NCI-H1417 treated with DMSO at 0.1 percent for 48 hours (cell line): Measurements from ENCODE around the gene ASB15.
A peak's percentile ranks its signal among the peaks of the same experiment; 100 is the strongest.
"Not testable (repeated sequence)": the region's sequence is repeated elsewhere in the genome, so short reads cannot be mapped to it uniquely, and the experiment has no call there.

Experiments
- DNase-seq: peaks from one replicate; lab custom pipeline; 2025; lab: John Stamatoyannopoulos, UW

ASB15 gene

GRCh38 chr7:123598657-123599056 lies 3.0 kb upstream of the ASB15 start:
- DNase-seq: no peak

GRCh38 chr7:123599766-123600165 lies 1.9 kb upstream of the ASB15 start:
- DNase-seq: no peak

- DNase-seq: no peak
These were observed 745 bp upstream of the ASB15 start for GRCh38 chr7:123600876-123601275.

- DNase-seq: no peak
These were observed 1.0 kb downstream of the ASB15 start for GRCh38 chr7:123602648-123603047.

- no peak for DNase-seq
These were observed 3.1 kb downstream of the ASB15 start for GRCh38 chr7:123604739-123605138.

GRCh38 chr7:123607423-123607975 lies 5.9 kb downstream of the ASB15 start:
- DNase-seq: no peak

- DNase-seq: no peak
These were observed 7.6 kb downstream of the ASB15 start for GRCh38 chr7:123608991-123609882.

GRCh38 chr7:123609883-123610239 lies 8.2 kb downstream of the ASB15 start:
- no peak for DNase-seq

- DNase-seq: no peak
These were observed 10.4 kb downstream of the ASB15 start for GRCh38 chr7:123612024-123612423.

- no peak for DNase-seq
These were observed 13.7 kb downstream of the ASB15 start for GRCh38 chr7:123615344-123615743.

- DNase-seq: no peak
These were observed 14.6 kb downstream of the ASB15 start for GRCh38 chr7:123616223-123616622.

- no peak for DNase-seq
These were observed 20.1 kb downstream of the ASB15 start for GRCh38 chr7:123621707-123622106.

GRCh38 chr7:123622660-123623386 lies 21.2 kb downstream of the ASB15 start:
- DNase-seq: peak; percentile 97

GRCh38 chr7:123624527-123625183 lies 23.0 kb downstream of the ASB15 start:
- no peak for DNase-seq

GRCh38 chr7:123625254-123625653 lies 23.6 kb downstream of the ASB15 start:
- no peak for DNase-seq

GRCh38 chr7:123627851-123628250 lies 26.2 kb downstream of the ASB15 start:
- DNase-seq: no peak

- no peak for DNase-seq
These were observed 27.2 kb downstream of the ASB15 start for GRCh38 chr7:123628829-123629228.

- DNase-seq: no peak
These were observed 27.7 kb downstream of the ASB15 start for GRCh38 chr7:123629281-123629680.

GRCh38 chr7:123632808-123633207 lies 31.2 kb downstream of the ASB15 start:
- DNase-seq: no peak

GRCh38 chr7:123633553-123633952 lies 31.9 kb downstream of the ASB15 start:
- DNase-seq: no peak

GRCh38 chr7:123634011-123634573 lies 32.5 kb downstream of the ASB15 start:
- DNase-seq: not testable (repeated sequence)
